Fibroblast of lung (primary cell): Measurements from ENCODE around the gene MEFV. TPM values are rescaled to one million over a fixed set of nuclear protein-coding genes. Genes with fewer than 3 reads are reported as not detected.

Source experiments
- DNase-seq, 2 donors: peaks; one replicate each; pipeline versions ENCODE4 v3.0.0 to v3.0.0-alpha.2; 2010; ENCODE audit warnings: low read depth in 2 of 2
- H2AFZ ChIP-seq: 2 replicates; pipeline ENCODE4 v1.5.1; 2012; ENCODE audit warnings: low read length, control low read depth, inconsistent platforms
- H3K27ac ChIP-seq: 2 replicates; pipeline ENCODE4 v1.5.1; 2011; ENCODE audit warnings: low read length, control low read depth; ENCODE audit not compliant: insufficient read depth
- H3K27me3 ChIP-seq: 2 replicates; pipeline ENCODE4 v1.5.1; 2011; ENCODE audit warnings: mild to moderate bottlenecking, low read length; ENCODE audit not compliant: control insufficient read depth, insufficient read depth
- H3K36me3 ChIP-seq: 2 replicates; pipeline ENCODE4 v1.5.1; 2011; ENCODE audit warnings: low read length; ENCODE audit not compliant: control insufficient read depth, insufficient read depth
- H3K4me1 ChIP-seq: 2 replicates; pipeline ENCODE4 v1.5.1; 2011; ENCODE audit warnings: low read length; ENCODE audit not compliant: control insufficient read depth, insufficient read depth; ENCODE audit errors: extremely low read depth
- H3K4me2 ChIP-seq: 2 replicates; pipeline ENCODE4 v1.5.1; 2011; ENCODE audit warnings: low read length, control low read depth; ENCODE audit not compliant: insufficient read depth; ENCODE audit errors: extremely low read depth
- H3K4me3 ChIP-seq, 4 experiments: fragments of 200-600 bp in 1 of 4; sonication (generic) in 1 of 4; replicated peaks in 1 of 4; 2 replicates each; pipeline ENCODE4 v1.5.1; 2011 to 2016; ENCODE audit warnings: low read length in 4 of 4, low read depth in 3 of 4, mild to moderate bottlenecking in 3 of 4, control low read depth in 2 of 4, inconsistent platforms in 1 of 4, mixed read lengths in 1 of 4; ENCODE audit not compliant: insufficient read depth in 1 of 4; ENCODE audit errors: control extremely low read depth in 1 of 4
- H3K79me2 ChIP-seq: 2 replicates; pipeline ENCODE4 v1.5.1; 2012; ENCODE audit warnings: mild to moderate bottlenecking, low read length, inconsistent platforms; ENCODE audit not compliant: control insufficient read depth, insufficient read depth
- H3K9ac ChIP-seq: 2 replicates; pipeline ENCODE4 v1.5.1; 2011; ENCODE audit warnings: mild to moderate bottlenecking, low read length, control low read depth; ENCODE audit not compliant: insufficient read depth
- H3K9me3 ChIP-seq: 2 replicates; pipeline ENCODE4 v1.5.1; 2012; ENCODE audit warnings: low read depth, low read length; ENCODE audit not compliant: control insufficient read depth, insufficient read depth
- H4K20me1 ChIP-seq: 2 replicates; pipeline ENCODE4 v1.5.1; 2011; ENCODE audit warnings: low read length; ENCODE audit not compliant: control insufficient read depth, insufficient read depth; ENCODE audit errors: extremely low read depth
- EZH2 ChIP-seq: IDR thresholded peaks from 2 replicates; pipeline ENCODE4 v1.5.1; 2012; ENCODE audit warnings: low read length, control low read depth, mild to moderate bottlenecking; ENCODE audit errors: missing control alignments
- polyA minus RNA-seq: library from RNA; depleted of rRNA, polyadenylated mRNA; stranded (reverse); fragments of >200 nt; gene quantifications from 2 replicates; pipeline ENCODE4 v1.2.3, GENCODE V29; 2011; ENCODE audit warnings: low replicate concordance
- polyA plus RNA-seq, 2 donors: library from polyadenylated mRNA; depleted of rRNA in 1 of 2; stranded (reverse) in 1 of 2; unstranded in 1 of 2; fragments of >200 nt; gene quantifications; 2 replicates each; pipeline ENCODE4 v1.2.1, GENCODE V29; 2011 to 2012; ENCODE audit warnings: missing spikeins in 1 of 2
- total RNA-seq: library from RNA; depleted of rRNA; stranded (reverse); fragments of >200 nt; gene quantifications from 2 replicates; pipeline ENCODE4 v1.2.1, GENCODE V29; 2014
- TF ChIP-seq, protein P1 (sequence below), 2 donors: IDR thresholded peaks in 1 of 2; conservative IDR thresholded peaks in 1 of 2; 1 replicate in 1 of 2; 2 replicates in 1 of 2; pipeline ENCODE4 v1.5.1; 2011 to 2012; ENCODE audit warnings: low read length in 2 of 2, control low read depth in 1 of 2, inconsistent platforms in 1 of 2, low read depth in 1 of 2, mild to moderate bottlenecking in 1 of 2

Gene MEFV, protein sequence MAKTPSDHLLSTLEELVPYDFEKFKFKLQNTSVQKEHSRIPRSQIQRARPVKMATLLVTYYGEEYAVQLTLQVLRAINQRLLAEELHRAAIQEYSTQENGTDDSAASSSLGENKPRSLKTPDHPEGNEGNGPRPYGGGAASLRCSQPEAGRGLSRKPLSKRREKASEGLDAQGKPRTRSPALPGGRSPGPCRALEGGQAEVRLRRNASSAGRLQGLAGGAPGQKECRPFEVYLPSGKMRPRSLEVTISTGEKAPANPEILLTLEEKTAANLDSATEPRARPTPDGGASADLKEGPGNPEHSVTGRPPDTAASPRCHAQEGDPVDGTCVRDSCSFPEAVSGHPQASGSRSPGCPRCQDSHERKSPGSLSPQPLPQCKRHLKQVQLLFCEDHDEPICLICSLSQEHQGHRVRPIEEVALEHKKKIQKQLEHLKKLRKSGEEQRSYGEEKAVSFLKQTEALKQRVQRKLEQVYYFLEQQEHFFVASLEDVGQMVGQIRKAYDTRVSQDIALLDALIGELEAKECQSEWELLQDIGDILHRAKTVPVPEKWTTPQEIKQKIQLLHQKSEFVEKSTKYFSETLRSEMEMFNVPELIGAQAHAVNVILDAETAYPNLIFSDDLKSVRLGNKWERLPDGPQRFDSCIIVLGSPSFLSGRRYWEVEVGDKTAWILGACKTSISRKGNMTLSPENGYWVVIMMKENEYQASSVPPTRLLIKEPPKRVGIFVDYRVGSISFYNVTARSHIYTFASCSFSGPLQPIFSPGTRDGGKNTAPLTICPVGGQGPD
- total RNA-seq (under 0.01 and 0.17 TPM in 2 replicates), polyA plus RNA-seq (not detected in 2 replicates), polyA minus RNA-seq (not detected in 2 replicates)
- not detected in 2 replicates for polyA plus RNA-seq (2012)

DNA sequence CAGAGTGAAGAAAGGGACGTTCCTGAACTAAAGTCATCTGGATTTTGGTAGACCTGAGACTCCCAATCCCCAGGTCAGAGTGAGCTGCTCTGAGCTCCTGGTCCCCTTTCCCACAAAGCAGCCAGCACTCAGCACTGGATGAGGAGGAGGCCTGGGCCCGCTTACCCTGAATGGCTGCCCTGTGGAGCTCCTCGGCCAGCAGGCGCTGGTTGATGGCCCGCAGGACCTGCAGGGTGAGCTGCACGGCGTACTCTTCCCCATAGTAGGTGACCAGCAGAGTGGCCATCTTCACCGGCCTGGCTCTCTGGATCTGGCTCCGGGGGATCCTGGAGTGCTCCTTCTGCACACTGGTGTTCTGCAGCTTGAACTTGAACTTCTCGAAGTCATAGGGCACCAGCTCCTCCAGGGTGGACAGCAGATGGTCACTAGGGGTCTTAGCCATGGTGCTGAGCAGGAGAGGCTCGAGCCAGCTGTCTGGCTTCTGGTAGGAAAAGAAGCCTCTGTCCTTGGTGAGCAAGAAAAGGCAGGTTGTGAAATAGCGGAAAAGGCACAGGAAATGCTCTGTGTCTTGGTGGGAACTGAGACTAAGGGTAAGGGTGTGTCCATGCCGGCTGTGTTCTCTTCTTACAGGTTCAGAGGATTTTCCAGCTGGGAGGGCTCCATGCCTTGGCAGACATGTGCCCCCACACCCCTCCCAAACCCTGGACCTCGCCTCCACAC, at the start of gene MEFV:
MEFV (minus strand) TSS at position 488 of the 720 bp plus-strand sequence; CDS start at position 442, 46 bp downstream.
- Histone ChIP-seq H3K9me3 (no peaks in the 10 kb centered on the region), H3K4me2 (no peak within 1 kb of the TSS), H2AFZ (no peak within 1 kb of the TSS), H3K79me2 (no peaks in the 10 kb centered on the region), H3K36me3 (no peaks in the 10 kb centered on the region), H3K9ac (no peak within 1 kb of the TSS), H3K27ac (no peak within 1 kb of the TSS), H3K4me3 (no peak within 1 kb of the TSS), H4K20me1 (no peaks in the 10 kb centered on the region), H3K27me3 (no peaks in the 10 kb centered on the region), H3K4me1 (no peaks in the 10 kb centered on the region)
- no peak for TF ChIP-seq EZH2
- TF ChIP-seq, protein P1, sequence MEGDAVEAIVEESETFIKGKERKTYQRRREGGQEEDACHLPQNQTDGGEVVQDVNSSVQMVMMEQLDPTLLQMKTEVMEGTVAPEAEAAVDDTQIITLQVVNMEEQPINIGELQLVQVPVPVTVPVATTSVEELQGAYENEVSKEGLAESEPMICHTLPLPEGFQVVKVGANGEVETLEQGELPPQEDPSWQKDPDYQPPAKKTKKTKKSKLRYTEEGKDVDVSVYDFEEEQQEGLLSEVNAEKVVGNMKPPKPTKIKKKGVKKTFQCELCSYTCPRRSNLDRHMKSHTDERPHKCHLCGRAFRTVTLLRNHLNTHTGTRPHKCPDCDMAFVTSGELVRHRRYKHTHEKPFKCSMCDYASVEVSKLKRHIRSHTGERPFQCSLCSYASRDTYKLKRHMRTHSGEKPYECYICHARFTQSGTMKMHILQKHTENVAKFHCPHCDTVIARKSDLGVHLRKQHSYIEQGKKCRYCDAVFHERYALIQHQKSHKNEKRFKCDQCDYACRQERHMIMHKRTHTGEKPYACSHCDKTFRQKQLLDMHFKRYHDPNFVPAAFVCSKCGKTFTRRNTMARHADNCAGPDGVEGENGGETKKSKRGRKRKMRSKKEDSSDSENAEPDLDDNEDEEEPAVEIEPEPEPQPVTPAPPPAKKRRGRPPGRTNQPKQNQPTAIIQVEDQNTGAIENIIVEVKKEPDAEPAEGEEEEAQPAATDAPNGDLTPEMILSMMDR (conservative IDR thresholded peaks at IDR 0.05 in 1 of 2, IDR thresholded peaks at IDR 0.05 in 1 of 2; ENCODE audit: low read depth in 1 of 2, low read length in 2 of 2), result no peak
- peak in 1 of 2 donors; percentile 2 for DNase-seq

DNA sequence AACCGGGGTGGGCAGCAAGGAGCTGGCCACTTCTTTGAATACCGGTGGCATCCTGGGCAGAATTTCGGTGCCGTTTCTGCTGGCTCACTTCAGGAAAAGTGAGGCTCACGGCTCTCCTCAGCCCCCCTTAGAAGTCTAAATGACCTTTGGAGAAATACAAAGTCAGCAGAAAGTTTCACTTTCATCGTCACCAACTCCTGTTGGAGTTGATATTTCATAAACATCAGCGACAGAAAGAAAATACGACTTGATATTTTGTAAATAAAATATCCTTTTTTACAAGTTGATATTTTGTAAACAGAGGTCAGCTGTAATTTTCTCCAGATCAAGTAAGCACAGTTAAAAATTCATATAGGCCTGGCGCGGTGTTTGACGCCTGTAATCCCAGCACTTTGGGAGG, 49.6 kb upstream of the MEFV start:
- peak overlapping the region; percentile 93 for H3K9ac ChIP-seq

More for the DNA sequence above, 49.6 kb upstream of the MEFV start:
- TF ChIP-seq, protein P1 (conservative IDR thresholded peaks at IDR 0.05 in 1 of 2, IDR thresholded peaks at IDR 0.05 in 1 of 2; ENCODE audit: low read depth in 1 of 2, low read length in 2 of 2), result no peak
- no peak for TF ChIP-seq EZH2
- Histone ChIP-seq H3K36me3 (peaks cover 2% of the 10 kb centered on the region), H3K9me3 (peaks cover 2% of the 10 kb centered on the region), H3K79me2 (no peaks in the 10 kb centered on the region), H3K27me3 (no peaks in the 10 kb centered on the region), H3K4me3 (peak overlapping the region; percentile 70 to 86 (median 79)), H3K4me2 (peak overlapping the region; percentile 94), H2AFZ (no peak overlapping the region), H3K27ac (peak overlapping the region; percentile 91), H4K20me1 (no peaks in the 10 kb centered on the region), H3K4me1 (peaks cover 2% of the 10 kb centered on the region)
- no peak for DNase-seq
